Loucy (cell line): ENCODE data around the gene TIPIN.

Experiments
- H2AFZ ChIP-seq: fragments of 200-600 bp; sonication (generic); 2 replicates; pipeline ENCODE4 v1.6.0; 2016; ENCODE audit warnings: antibody characterized with exemption, mild to moderate bottlenecking, low read length, moderate library complexity
- H3F3A ChIP-seq: fragments of 200-600 bp; 2 replicates; pipeline ENCODE4 v1.6.0; 2016; ENCODE audit warnings: antibody characterized with exemption, low read depth, mild to moderate bottlenecking
- H3K27me3 ChIP-seq: fragments of 200-600 bp; sonication (generic); 2 replicates; pipeline ENCODE4 v1.6.1; 2014; ENCODE audit warnings: low read length, mild to moderate bottlenecking; ENCODE audit not compliant: insufficient read depth, poor library complexity, severe bottlenecking
- H3K36me3 ChIP-seq: fragments of 200-600 bp; sonication (generic); 2 replicates; pipeline ENCODE4 v1.6.1; 2016; ENCODE audit warnings: low read length; ENCODE audit not compliant: insufficient read depth
- H3K4me1 ChIP-seq: fragments of 200-600 bp; sonication (generic); 2 replicates; pipeline ENCODE4 v1.5.1; 2014; ENCODE audit warnings: low read length, mild to moderate bottlenecking; ENCODE audit not compliant: insufficient read depth, poor library complexity, severe bottlenecking
- H3K4me2 ChIP-seq: fragments of 200-600 bp; sonication (generic); 2 replicates; pipeline ENCODE4 v1.6.0; 2014; ENCODE audit warnings: antibody characterized with exemption, low read length, low read depth, mild to moderate bottlenecking; ENCODE audit not compliant: poor library complexity, severe bottlenecking
- H3K4me3 ChIP-seq: fragments of 200-600 bp; sonication (generic); 2 replicates; pipeline ENCODE4 v1.5.1; 2014; ENCODE audit warnings: low read length, mild to moderate bottlenecking, mixed read lengths; ENCODE audit not compliant: poor library complexity, severe bottlenecking
- H3K79me2 ChIP-seq: fragments of 200-600 bp; sonication (generic); 2 replicates; pipeline ENCODE4 v1.6.1; 2014; ENCODE audit warnings: low read length; ENCODE audit not compliant: insufficient read depth
- H3K9ac ChIP-seq: fragments of 200-600 bp; sonication (generic); 2 replicates; pipeline ENCODE4 v1.6.0; 2014; ENCODE audit warnings: mild to moderate bottlenecking, low read depth, low read length, moderate library complexity; ENCODE audit not compliant: poor library complexity, severe bottlenecking
- H3K9me2 ChIP-seq: fragments of 200-600 bp; sonication (generic); replicated peaks from 2 replicates; pipeline ENCODE4 v1.6.1; 2016; ENCODE audit warnings: low read depth, low read length, mixed read lengths
- H3K9me3 ChIP-seq: fragments of 200-600 bp; sonication (generic); 2 replicates; pipeline ENCODE4 v1.6.1; 2014; ENCODE audit warnings: mild to moderate bottlenecking, antibody characterized with exemption, low read length, low read depth; ENCODE audit not compliant: insufficient read depth
- H4K20me1 ChIP-seq: fragments of 200-600 bp; sonication (generic); 2 replicates; pipeline ENCODE4 v1.6.0; 2014; ENCODE audit warnings: antibody characterized with exemption, low read length, mild to moderate bottlenecking; ENCODE audit not compliant: insufficient read depth, poor library complexity, severe bottlenecking
- EZH2phosphoT487 ChIP-seq: fragments of 200-600 bp; IDR thresholded peaks from 2 replicates; pipeline ENCODE4 v1.6.1; 2018; ENCODE audit warnings: antibody characterized with exemption, mild to moderate bottlenecking, moderate library complexity, borderline replicate concordance
- TF ChIP-seq, protein P1 (sequence below): fragments of 200-600 bp; sonication (generic); conservative IDR thresholded peaks from 2 replicates; pipeline ENCODE4 v1.5.1; 2014; ENCODE audit warnings: mild to moderate bottlenecking, antibody characterized with exemption, low read length

Gene TIPIN

DNA sequence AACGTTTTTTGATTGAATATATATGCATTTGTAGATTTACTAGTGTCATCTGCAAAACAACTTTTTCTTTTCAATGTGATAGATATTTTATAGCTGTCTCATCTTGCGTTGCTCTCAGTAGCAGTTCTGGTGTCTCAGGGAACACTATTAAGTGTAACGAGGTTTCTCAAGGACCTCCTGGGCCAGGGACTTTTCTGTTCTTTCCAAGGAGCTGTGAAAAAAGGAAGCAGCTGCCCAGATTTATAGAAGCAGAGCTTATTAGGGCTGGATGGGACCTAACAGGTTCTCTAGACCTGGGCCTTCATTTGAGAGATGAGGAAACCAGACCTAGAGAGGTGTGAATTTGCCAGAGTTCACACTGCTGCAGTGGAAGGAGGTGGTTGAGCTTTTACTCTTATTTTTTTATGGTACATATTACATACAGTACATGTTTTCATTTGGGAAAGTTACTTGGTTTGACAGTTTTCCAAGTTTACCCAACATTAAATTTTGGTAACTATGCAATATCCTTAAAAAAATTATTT lies 46.3 kb upstream of the TIPIN start:
- H3K27me3 ChIP-seq: no peaks in the 10 kb centered on the region
- H3K9me3 ChIP-seq: no peaks in the 10 kb centered on the region
- H3F3A ChIP-seq: no peaks in the 10 kb centered on the region
- H4K20me1 ChIP-seq: peaks cover 3% of the 10 kb centered on the region
- H3K4me2 ChIP-seq: peak overlapping the region; percentile 72
- H3K36me3 ChIP-seq: no peaks in the 10 kb centered on the region
- no peaks in the 10 kb centered on the region for H3K9me2 ChIP-seq
- H3K9ac ChIP-seq: peak overlapping the region; percentile 29
- no peak for TF ChIP-seq EZH2phosphoT487
- TF ChIP-seq, protein P1, sequence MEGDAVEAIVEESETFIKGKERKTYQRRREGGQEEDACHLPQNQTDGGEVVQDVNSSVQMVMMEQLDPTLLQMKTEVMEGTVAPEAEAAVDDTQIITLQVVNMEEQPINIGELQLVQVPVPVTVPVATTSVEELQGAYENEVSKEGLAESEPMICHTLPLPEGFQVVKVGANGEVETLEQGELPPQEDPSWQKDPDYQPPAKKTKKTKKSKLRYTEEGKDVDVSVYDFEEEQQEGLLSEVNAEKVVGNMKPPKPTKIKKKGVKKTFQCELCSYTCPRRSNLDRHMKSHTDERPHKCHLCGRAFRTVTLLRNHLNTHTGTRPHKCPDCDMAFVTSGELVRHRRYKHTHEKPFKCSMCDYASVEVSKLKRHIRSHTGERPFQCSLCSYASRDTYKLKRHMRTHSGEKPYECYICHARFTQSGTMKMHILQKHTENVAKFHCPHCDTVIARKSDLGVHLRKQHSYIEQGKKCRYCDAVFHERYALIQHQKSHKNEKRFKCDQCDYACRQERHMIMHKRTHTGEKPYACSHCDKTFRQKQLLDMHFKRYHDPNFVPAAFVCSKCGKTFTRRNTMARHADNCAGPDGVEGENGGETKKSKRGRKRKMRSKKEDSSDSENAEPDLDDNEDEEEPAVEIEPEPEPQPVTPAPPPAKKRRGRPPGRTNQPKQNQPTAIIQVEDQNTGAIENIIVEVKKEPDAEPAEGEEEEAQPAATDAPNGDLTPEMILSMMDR: no peak
- peaks cover 99% of the 10 kb centered on the region for H3K79me2 ChIP-seq
- H3K4me1 ChIP-seq: peaks cover 64% of the 10 kb centered on the region
- peak overlapping the region; percentile 10 for H3K4me3 ChIP-seq
- no peak overlapping the region for H2AFZ ChIP-seq

DNA sequence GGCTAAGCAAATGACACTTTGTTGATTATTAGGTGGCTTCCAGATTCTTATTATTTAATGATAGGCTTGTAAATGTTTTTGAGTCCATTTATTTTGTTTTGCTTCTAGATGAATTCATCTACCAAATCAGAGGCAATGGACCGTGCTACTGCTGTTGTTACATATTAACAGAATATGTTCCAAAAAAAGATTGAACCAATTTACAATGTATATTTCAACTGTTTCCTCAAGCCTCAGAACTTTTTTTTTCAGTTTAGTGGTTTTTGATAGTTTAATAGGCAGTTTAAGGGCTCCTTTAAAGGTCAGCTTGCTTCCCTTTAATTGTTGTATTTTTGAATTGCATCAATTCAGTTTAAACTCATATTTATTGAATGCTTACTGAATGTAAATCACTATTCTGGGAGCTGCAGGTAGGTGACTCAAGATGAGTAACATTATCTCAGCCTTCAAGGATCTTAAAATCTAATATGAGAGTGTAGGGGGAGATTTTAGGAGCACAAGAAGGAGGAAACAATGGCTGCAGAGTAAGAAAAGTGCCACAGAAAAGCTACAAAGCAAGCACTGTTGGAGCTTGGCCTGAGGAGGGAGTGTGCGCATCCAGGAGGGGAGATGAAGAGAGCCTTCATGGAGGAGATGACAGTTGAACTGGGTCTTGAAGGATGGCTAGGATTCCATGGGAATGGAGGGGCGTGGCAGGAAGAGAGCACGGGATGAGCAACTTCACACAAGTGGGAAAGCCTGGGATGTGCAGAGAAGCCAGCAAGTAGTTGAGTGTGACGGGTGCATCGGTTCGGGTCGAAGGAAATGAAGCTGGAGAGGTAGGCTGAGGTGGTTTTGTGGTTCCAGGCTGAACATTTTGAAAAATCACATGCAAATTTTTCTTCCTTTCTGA lies 44.9 kb upstream of the TIPIN start:
- H3K9me3 ChIP-seq: no peaks in the 10 kb centered on the region
- peaks cover 96% of the 10 kb centered on the region for H3K79me2 ChIP-seq
- H3K9me2 ChIP-seq: no peaks in the 10 kb centered on the region
- H3K27me3 ChIP-seq: no peaks in the 10 kb centered on the region
- H2AFZ ChIP-seq: 0 out of 2 replicates have a peak overlapping the region, but pooled peaks have one; percentile 16
- peaks cover 62% of the 10 kb centered on the region for H3K4me1 ChIP-seq
- peak overlapping the region; percentile 66 for H3K9ac ChIP-seq
- TF ChIP-seq EZH2phosphoT487: no peak
- TF ChIP-seq, protein P1: peak; percentile 49
- no peaks in the 10 kb centered on the region for H3F3A ChIP-seq
- H3K4me2 ChIP-seq: peak overlapping the region; percentile 72
- H3K36me3 ChIP-seq: no peaks in the 10 kb centered on the region
- peak overlapping the region; percentile 64 for H3K4me3 ChIP-seq
- H4K20me1 ChIP-seq: no peaks in the 10 kb centered on the region

DNA sequence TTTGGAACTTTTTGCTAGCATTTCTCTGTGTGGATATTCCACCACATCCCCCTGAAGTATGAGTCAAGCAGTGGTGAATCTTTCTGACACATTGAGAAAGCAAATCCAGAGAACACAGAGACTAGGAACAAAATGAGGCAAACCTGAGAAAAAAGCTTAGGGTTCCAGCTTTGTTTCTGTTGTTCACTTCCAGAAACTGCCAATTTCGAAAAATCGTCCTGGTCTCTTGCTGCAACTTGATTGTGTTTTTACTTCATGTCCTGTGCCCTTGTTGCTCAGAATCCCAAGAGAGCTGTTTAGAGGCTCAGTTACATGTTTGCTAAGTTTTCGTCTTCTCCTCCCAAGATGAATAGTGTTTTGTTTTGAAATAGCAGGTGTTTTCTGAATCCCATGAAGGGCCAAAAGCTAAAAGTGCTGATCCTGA lies 43.9 kb upstream of the TIPIN start:
- Histone ChIP-seq H3K9ac (peak overlapping the region; percentile 5), H3K79me2 (peaks cover 96% of the 10 kb centered on the region), H3K9me3 (no peaks in the 10 kb centered on the region), H3K27me3 (no peaks in the 10 kb centered on the region), H4K20me1 (peaks cover under 1% of the 10 kb centered on the region), H3K9me2 (no peaks in the 10 kb centered on the region), H3K36me3 (0 out of 2 replicates have a peak, but pooled peaks cover 6% of the 10 kb centered on the region), H2AFZ (no peak overlapping the region), H3K4me3 (no peak overlapping the region), H3K4me2 (peak overlapping the region; percentile 72), H3F3A (no peaks in the 10 kb centered on the region), H3K4me1 (peaks cover 52% of the 10 kb centered on the region)
- TF ChIP-seq, protein P1: no peak
- no peak for TF ChIP-seq EZH2phosphoT487
